Right forelimb (tissue), 1 donor: Measurements from ENCODE around the gene POLR2J.
"Not testable (repeated sequence)": the region's sequence is repeated elsewhere in the genome, so short reads cannot be mapped to it uniquely, and the experiment has no call there.

ENCODE experiments used
- DNase-seq: peaks from one replicate; pipeline ENCODE4 v3.0.0-alpha.2; 2018

POLR2J gene

GRCh38 chr7:102494473-102495149, 15.9 kb upstream of the POLR2J start:
- not testable (repeated sequence) for DNase-seq

GRCh38 chr7:102494026-102494425, 15.3 kb upstream of the POLR2J start:
- not testable (repeated sequence) for DNase-seq

DNA sequence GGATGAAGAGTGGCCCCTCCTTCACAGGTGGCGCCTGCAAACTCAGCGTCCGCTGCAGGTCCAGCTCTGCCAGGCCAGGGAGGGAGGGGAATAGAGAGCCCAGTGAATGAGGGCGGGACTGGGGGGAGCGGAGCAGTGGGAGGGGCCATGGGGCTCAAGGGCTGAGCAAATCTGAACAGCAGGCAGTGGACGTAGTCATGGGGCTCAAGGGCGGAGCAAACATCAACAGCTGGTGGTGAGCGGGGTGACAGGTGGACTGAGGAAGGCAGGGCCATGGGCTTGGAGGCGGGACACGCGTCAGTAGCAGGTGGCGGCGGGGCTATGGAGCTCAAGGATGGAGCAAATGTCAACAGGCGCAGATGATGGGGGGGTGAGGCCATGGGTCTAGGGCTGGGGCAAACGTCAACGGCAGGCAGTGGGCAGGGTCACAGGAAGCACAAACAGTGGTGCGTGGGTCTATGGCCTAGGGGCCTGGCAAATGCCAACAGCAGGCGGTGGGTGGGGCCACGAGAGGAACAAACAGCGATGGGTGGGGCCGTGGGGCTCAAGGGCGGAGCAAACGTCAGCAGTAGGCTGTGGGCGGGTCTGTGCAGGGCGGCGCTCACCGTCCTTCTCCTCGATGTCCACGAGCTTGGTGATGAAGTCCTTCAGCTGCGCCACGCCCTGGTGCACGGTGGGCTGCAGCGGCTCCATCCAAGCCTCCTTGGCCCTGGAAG, 14.7 kb upstream of the POLR2J start:
- not testable (repeated sequence) for DNase-seq

DNA sequence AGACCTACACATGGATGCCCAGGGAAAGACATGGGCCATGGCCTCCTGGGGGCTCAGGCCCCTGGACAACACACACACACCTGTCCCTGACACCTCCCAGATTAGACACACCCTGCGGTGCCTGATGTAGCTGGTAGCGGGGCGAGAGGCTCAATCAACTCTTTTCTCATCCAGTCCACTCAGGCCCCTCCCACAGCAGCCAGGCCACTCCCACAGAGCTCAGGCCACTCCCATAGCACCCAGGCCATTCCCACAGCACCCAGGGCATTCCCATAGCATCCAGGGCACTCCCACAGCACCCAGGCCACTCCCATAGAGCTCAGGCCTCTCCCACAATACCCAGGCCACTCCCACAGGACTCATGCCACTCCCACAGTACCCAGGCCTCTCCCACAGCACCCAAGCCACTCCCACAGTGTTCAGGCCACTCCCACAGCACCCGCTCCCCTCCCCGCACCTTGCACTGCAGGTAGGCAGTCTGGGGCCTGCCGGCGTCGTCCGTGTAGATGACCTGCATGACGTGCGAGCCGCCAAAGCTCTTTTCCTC, 11.9 kb upstream of the POLR2J start:
- DNase-seq, result not testable (repeated sequence)

DNA sequence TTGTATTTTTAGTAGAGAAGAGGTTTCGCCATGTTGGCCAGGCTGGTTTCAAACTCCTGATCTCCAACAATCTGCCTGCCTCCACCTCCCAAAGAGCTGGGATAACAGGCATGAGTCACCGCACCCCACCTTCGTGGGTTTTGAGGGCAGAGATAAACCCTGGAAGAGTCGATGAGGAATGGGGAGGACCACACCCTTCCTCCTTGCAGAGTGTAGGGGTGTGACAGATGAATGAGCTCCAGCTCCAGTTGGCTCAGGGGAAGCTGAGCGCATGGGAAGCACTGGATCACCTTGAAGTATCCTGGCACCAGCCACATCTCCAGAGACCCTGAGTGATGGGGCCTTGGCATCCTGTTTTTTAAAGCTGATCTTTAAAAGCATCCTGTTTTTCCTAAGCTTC, 5.6 kb upstream of the POLR2J start:
- not testable (repeated sequence) for DNase-seq

GRCh38 chr7:102481962-102482361, 3.2 kb upstream of the POLR2J start:
- DNase-seq, result not testable (repeated sequence)

- not testable (repeated sequence) for DNase-seq
Observed at GRCh38 chr7:102479982-102480637, 1.4 kb upstream of the POLR2J start.

DNA sequence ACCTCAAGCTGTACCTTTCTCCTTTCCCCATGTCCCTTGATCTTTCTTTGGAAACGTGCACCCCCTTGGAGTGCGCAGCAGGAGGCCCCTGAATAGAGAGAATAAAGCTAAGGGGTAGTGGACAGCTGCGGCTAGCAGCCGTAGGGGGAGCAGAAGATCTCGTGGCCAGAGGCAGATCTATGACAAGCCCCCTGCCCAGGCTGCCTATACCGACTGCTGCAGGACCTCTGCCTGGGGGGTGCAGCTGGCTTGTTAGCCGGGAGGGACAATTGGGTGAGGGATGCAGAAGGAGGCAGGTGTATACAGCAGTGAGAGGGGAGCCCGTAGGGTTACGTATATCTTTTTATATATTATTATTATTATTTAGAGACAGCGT, 475 bp upstream of the POLR2J start:
- DNase-seq, result not testable (repeated sequence)

- DNase-seq, result not testable (repeated sequence)
Observed at GRCh38 chr7:102474736-102475435, 3.8 kb downstream of the POLR2J start.

- not testable (repeated sequence) for DNase-seq
Observed at GRCh38 chr7:102474116-102474515, 4.6 kb downstream of the POLR2J start.

DNA sequence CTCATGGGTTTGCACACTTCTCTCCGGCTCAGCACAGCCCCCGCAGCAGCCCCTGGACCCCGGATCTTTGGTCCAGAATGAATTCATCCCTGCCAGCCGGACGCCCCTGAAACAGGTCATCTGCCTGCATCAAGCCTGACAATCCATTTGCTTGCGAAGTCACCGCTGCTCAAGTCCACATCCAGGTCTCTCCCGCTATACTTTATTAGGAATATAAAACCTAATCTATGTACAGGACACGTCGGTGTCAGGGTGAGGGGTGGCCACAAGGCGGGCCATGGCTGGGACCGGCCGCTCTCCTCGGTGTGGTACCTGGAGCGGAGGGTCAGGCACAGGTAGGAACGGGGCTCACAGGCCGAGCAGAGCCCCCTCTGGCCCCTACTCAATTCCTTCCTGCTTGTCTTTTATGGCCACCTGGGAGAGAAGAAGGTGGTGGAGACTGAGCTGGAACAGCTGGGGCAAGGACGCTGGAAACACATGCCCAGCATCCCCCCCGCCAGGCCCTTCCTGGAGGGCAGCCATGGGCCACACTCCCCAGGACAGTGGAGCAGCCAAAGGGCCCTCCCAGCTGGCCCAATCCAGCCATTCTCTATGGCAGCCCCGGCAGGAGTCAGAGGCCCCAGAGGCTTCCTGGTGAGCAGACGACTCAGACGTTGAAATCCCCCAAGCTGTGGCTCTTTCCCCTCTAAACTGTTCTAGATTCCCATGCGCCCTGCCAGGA, 5.3 kb downstream of the POLR2J start:
- no peak for DNase-seq

DNA sequence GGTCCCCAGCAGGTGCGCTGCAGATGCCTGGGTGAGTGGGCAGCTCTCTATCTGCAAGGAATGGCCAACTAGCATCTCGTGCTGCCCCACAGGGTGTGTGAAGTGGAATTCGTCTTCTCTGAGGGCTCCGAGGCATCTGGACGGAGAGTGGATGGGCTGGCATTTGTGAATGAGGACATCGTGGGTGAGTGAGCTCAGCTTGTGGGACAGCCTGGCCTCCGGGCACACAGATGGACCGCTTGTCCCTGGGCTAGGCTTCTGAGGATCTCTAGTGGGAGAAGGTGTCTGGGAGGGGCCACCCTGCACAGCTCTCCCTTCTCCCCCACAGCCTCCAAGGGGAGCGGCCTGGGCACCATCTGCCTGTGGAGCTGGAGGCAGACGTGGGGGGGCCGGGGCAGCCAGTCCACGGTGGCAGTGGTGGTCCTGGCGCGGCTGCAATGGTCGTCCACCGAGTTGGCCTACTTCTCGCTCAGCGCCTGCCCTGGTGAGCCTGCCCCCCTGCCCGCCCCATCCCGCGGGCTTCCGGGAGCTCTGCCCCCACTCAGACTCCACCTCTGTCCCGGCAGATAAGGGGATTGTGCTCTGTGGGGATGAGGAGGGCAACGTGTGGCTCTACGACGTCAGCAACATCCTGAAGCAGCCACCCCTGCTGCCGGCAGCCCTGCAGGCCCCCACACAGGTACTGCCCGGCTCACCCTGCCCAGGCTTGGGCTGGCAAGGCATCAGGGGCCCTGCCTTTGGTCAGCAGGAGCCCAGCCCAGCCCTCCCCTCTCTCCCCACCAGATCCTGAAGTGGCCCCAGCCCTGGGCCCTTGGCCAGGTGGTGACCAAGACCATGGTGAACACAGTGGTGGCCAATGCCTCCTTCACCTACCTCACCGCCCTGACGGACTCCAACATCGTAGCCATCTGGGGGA, 6.3 kb downstream of the POLR2J start:
- no peak for DNase-seq

- DNase-seq, result no peak
Observed at GRCh38 chr7:102471791-102472125, 7.0 kb downstream of the POLR2J start.

- no peak for DNase-seq
Observed at GRCh38 chr7:102469972-102470825, 8.5 kb downstream of the POLR2J start.

- DNase-seq, result no peak
Observed at GRCh38 chr7:102469351-102469971, 9.3 kb downstream of the POLR2J start.

DNA sequence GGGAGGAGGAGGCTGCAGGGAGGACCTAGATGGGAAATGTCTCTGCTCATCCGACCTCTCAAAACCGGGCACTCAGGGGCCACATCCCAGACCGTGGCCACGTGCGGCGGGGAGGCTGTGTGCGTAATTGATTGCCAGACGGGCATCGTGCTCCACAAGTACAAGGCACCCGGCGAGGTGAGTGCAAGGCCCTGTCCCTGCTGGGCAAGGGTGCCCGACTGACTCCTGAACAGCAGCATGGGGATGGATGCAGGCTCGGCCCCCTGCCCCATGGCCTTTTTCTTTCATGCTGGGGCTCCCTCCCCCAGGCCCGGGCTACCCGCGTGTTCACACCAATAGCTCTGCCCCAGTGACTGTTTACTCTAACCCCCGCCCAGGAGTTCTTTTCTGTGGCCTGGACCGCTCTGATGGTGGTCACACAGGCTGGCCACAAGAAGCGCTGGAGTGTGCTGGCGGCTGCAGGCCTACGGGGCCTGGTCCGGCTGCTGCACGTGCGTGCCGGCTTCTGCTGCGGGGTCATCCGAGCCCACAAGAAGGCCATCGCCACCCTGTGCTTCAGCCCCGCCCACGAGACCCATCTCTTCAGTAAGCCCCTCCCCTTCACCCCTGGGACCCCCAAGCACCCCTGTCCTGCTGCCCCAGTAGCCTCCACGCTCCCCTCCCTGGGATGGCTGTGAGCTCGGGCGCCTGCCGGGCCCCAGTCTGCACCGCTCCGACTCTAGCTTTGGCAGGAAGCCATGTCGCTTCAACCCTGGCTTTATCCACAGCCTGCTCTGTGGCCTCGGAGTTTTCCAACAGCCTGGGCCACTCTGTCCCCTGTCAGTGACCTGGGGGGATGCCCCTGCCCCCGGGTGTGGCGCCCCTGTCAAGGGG, 10.0 kb downstream of the POLR2J start:
- DNase-seq, result no peak

DNA sequence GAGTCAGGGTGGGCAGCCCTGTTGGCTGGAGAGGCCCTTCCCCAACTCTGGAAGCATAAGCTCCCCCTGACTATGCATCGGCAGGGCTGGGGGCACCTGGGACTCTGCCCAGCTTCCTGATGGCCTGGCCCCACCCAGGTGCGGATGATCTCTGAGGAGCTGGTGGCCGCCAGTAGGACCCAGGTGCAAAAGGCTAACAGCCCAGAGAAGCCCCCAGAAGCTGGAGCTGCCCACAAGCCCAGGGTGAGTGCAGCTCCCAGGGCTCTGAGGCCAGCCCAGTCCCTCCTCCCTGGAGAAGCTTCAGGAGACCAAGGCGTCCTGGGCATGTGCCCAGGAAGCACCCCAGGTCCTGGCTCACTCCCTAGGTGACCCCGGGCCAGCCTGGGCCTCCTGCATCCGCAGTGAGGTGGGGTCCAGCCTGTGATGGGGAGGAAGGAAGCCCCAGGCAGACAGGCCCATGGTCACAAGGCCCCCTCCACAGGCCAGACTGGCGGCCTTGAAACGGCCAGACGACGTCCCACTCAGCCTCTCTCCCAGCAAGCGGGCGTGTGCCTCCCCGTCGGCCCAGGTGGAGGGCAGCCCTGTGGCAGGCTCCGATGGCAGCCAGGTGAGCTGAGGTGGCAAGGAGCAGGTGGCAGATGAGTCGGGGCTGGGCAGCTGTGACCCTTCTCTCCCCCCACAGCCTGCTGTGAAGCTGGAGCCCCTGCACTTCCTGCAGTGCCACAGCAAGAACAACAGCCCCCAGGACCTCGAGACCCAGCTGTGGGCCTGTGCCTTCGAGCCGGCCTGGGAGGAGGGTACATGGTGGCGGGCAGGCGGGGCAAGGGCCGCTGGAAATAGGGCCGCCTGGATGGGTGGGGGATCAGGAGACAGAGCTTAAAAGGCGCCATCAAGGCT, 10.9 kb downstream of the POLR2J start:
- no peak for DNase-seq

- no peak for DNase-seq
Observed at GRCh38 chr7:102466097-102466496, 12.6 kb downstream of the POLR2J start.
